Measurements from ENCODE around the gene IMMP2L.

GRCh38 chr7:111352319-111352718 is 210.0 kb downstream of the IMMP2L start:
- TF ChIP-seq CTCF (IDR thresholded peaks at IDR 0.05) (no peak), POLR2A (IDR thresholded peaks at IDR 0.05) (no peak)

Data from thyroid gland (tissue), 4 donors.